GM21526 (cell line): ENCODE results near the gene MAEA.

Experiments used
- ATAC-seq: cut with Tn5 transposase; IDR thresholded peaks from one replicate; pipeline ENCODE4 v1.9.1; 2021; ENCODE audit warnings: moderate library complexity; ENCODE audit not compliant: unreplicated experiment, low FRiP score

The MAEA gene

DNA sequence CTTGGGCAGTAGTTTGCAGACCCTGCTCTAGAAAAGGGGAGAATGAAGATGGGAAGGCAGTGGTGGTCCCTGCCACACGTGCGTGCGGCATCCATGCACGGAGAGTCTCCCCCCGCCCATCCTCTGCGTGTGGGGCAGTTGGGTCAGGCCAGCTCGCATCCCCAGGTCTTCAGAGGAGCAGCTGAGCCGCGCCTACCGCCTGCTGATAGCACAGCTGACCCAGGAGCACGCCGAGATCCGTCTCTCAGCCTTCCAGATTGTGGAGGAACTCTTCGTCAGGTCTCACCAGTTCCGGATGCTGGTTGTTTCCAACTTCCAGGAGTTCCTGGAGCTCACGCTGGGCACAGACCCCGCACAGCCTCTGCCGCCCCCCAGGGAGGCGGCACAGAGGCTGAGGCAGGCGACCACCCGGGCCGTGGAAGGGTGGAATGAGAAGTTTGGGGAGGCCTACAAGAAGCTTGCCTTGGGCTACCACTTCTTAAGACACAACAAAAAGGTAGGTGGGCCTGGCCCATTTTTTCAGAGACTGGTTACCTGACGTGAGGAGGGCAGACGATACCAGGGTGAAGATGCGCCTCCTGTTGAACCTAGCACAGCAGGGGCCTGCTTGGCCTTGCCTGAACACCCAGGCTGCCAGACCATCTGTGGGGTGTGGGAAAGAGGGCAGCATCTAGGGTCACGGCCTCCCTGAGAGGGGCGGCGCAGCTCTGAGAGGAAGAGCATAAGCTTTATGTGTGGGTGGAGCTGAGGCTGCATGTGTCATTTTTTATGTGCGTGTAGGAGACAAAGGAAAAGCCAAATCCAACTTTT lies 59.9 kb downstream of the MAEA start:
- no peak for ATAC-seq

DNA sequence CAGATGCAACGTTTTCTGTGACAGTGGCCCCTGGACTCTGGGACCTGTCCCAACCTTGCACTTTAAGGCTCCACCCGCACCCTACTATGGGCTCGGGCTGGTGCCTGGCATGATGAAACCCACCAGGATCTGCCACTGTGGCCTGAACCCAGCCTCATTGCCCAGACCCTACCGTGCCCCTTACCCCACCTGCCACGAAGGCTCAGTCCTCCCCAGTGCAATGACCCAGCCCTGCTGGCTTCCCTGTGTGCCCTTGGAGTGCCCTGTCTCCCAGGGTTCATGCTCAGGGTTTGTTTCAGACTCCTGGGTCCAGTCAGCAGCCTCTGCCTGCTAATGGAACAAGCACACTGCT lies 60.5 kb downstream of the MAEA start:
- ATAC-seq = no peak

DNA sequence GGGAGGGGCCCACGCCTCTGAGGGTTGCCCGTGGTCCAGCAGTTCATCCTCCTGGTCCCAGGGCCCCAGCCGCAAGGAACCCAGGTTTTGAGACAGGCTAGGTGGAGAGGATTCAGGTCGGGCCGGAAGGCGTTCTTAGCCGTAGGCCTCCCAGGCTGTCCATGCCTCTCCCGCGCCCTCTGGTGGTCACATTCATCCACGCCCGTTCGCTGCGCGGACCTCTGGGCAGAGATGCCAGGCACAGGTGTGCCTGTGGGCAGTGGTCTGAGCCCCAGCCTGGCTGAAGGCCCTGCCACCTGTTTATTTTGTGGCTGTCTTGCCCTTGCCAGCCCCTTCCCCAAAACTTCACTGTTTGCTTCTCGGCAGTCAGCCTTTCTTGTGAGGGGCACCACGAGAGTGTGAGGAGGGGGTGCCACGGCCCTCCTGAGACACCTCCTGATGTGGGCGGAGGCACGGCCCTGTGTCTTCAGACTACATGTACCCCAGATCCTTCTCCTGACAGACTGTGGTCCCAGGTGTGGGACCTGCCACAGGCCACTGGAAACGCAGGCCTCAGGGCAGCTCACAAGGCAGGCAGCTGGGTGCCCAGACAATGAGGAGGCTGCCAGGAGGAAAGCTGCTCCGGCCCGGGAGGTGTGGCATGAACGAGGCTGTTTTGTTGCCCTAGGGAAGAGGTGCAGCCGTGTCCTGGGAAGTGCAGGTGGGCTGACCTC lies 62.3 kb downstream of the MAEA start:
- ATAC-seq = no peak

- no peak for ATAC-seq
Observed at GRCh38 chr4:1352567-1352900, 62.8 kb downstream of the MAEA start.

DNA sequence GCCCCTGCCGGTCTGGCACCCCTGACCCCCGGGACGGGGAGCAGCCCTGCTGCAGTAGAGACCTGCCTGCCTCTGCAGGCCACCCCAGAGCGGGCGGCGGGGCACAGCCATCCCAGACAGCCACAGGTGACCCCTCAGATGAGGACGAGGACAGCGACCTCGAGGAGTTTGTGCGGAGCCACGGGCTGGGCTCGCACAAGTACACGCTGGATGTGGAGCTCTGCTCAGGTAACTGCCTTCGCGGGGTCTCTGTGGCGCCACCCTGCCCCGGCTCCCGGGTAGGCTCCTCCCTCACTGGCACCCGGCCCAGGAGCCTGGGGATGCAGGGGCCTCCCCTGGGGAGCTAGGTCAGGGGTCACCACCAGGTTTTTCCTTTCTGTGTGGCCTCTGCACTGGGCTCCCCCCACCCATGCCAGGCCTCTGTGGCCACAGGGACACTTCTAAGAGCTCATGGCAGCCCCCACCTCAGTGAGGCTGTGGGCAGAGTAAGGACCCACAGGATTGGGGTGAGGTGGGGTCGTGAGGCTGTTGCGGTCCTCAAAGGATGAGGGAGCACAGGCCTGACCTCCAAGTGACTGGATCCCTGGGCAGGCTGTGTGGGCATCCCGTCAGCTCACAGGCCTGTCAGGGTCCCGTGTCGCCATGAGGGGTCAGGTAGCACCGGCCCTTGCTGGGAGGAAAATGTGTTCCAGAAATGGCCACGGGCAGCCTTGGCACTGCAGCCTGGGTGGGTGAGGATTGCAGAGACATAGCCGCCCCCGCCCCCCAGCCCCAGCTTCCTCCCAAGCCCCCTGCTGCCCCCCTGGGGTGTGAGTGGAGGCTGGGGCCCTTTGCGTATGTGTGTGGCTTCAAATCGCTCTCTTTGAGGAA lies 63.7 kb downstream of the MAEA start:
- no peak for ATAC-seq

DNA sequence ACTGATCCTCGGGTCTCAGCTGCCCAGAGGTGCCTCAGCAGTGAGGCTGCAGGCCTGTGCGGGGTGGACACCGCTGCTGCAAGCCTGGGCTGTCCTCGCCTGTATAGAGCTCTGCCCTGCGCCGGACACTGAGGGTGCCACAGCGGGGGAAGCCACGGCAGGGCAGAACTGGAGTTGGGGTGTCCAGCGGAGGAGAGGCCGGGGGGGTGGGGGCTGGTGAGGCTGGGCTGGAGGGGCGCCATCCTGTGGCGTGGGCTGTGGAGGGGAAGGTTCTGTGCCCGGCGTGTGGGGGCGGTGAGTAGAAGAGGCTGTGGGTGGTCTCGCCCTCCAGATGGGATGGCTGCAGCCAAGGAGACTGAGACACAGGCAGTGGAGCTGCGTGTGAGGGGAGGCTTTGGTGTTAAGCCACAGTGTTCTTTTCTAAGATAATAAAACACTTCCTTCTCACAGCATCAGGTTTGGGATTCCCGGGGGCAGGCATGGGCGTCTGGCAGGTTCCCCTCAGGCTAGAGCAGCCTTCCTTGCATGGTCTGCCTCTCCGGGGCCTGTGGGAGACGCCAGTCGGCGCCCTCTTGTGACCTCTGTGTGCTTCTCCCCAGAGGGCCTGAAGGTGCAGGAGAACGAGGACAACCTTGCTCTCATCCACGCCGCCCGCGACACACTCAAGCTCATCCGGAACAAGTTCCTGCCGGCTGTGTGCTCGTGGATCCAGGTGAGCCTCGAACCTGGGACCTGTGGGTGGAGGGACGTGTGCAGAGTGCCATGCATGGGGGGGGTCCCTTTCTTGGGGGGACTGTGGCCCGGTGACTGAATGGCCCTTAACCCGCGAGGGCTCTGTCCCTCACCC lies 64.7 kb downstream of the MAEA start:
- ATAC-seq = no peak

DNA sequence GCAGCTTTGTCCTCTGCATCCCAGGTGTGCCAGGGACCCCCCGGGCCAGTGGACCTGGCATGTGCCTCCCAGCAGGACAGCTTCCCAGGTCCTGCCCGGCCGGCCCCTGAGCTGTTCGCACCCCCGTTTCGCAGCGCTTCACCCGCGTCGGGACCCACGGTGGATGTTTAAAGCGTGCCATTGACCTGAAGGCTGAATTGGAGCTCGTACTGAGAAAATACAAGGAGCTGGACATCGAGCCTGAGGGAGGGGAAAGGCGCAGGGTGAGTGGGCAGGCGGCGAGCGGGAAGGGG lies 65.2 kb downstream of the MAEA start:
- no peak for ATAC-seq

DNA sequence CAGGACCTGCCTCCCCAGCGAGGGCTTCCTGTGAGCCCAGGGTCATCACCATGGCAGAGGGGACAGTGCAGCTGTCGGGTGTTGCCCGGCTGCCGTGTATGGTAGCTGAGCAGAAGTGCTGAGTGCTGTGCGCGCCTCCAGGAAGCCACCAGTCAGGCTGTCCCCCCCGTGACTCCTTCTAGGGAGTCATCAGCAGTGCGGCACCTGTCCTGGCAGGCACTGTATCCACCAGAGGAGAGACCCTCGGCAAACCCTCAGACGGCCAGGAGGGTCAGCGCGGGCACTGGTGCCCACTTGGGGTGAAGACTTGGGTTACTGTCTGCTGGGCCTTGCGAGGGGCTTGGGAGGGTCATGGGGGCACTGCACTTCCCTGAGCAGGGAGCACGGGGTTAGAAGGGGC lies 65.7 kb downstream of the MAEA start:
- no peak for ATAC-seq

DNA sequence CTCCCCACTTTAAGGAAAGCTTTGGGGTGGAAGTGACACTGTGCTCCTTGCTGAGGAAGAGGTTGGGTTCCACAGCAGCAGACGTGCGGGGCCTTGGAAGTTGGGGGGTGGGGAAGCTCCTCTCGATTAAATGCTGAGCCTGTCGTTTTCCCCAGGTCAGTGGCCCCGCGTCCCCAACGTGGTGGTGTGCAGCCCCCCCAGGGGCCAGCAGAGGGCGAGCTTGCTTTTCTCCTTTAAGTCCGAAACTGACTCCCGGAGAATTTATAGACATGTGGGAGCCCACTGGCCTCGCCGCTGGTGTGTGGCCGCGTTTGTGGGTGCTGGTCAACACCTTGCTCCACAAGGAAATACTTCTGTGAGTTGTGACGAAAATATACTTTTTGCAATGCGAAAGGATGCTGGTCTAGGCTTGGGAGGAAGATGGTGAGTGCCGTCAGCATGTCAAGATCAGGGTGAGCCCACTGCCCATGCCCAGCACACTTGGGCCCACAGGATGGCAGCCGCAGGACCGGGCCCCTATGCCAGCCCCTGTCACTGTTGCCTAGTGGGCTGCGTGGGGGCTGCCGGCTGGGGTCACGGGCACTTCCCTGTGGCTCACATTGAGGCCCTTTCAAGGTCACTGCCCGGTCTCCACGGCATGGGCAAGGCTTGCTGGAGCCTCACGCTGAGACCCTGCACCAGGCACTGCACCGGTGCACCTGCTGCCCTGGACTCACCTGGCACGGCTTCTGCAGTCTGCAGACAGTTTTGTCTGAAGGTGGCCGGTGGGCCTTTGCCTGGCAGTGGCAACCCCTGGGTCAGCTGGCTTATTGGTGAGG lies 66.7 kb downstream of the MAEA start:
- ATAC-seq = no peak

DNA sequence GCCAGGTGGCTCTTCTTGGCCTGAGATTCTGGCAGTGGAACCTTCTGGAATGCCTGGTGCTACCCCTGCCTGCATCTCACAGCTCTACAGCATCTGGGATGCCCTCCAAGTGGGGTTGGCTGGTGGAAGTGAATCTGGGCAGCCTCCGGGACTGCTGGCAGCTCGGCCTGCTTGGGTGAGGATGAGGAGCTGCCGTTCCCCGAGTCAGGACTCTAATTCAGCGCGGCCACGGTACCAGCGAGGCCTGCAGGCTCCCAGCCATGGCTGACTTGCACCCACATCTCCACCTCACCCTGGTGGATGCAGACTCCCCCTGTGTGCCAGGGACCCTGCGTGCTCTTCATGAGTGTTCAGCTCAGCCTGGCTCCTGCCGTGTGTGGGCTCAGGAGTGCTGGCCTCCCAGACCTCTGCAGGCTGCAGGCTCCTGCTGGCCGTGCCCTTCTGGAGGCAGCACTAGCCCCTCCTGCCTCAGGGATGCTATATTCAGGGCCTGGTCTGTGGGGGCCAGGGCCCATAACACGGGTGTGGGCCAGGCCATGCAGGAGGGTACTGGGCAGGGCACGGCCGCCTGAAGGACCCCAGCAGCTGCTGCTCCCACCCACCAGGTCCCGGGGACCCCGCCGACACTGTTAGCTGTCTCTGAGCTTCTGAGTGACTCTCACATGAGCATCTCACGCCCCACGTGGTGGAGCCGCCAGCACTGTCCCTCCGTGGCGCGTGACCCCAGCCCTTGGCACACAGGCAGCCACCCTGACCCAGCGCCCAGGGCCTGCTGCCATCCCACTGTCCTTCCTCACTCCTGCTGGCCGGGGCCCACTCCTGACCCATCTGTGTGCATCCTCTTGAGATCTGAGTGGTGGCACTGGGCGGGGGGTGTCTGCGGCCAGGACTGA lies 67.9 kb downstream of the MAEA start:
- ATAC-seq = no peak

- no peak for ATAC-seq
Observed at GRCh38 chr4:1358421-1359143, 68.9 kb downstream of the MAEA start.

DNA sequence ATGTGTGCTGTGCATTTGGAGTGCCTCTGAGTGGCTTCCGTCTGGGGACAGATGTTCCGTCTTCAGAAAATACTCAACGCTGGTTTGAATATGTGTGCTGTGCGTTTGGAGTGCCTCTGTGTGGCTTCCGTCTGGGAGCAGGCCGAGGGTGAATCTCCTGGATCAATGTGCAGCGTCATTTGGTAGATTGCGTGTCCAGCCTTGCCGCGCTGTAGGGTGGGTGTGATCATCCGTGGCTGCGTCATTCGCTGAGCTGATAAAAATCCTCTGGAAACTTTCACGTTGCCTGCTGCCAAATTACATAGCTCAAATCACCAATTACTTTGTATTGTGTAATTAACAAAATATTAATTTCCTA lies 69.4 kb downstream of the MAEA start:
- ATAC-seq = no peak

DNA sequence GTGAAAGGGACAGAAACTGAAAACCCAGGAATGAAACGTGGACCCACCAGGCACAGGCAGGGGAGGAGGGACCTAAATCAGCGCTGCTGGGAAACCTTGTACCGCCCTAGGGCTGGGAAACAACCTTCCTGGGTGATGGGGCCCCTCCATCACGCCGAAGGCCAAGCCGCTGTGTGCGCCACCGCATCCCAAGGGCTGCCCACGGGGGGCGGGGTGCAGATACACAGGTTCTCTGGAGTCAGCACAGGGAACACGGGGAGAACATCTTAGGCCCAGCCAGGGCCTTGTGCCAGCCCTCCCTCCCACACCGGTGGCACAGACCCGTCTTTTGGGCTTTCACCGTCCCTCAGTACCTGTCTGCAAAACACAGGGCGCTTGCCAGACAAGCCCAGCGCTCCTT lies 70.3 kb downstream of the MAEA start:
- no peak for ATAC-seq

DNA sequence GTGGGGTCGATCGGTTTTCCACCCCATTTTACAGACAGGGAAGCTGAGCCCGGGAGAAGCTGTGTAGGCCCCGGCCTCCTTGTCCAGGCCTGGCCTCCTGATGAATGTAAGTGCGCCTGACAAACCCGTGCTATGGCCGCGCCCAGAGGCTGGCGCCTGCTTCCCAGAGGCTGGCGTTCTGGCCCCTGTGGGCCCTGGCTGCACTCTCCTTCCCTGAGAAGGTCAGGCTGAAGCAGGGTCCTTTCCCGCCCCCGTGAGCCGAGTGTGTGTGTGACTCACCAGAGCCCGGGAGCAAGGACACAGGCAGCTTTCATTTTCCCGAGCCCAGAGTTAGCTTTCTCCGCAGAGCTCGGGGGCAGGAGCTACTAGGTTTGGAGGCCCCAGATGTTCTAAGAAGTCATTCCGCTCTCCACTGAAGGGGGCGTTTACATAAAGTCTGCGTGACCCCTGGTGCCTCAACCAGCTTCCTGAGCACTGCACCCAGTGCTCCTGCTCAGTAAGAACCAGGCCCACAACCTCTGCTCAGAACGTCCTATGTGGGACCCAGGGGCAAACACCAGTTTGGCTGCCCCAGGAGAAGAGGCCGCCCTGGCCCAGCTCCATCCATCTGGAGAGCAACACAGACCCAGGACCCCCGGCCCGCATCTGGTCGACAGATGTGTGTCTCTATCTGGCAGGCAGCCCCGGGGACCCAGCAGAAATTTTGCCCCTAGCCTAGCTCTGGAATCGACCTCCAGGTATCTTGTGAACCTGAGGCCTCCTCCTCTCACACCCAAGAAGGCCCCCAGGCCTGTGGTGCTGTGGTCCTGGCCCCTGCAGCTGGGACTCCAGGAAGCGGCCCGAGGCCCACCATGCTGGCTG lies 71.0 kb downstream of the MAEA start:
- no peak for ATAC-seq

- ATAC-seq = no peak
Observed at GRCh38 chr4:1361431-1361830, 71.7 kb downstream of the MAEA start.

DNA sequence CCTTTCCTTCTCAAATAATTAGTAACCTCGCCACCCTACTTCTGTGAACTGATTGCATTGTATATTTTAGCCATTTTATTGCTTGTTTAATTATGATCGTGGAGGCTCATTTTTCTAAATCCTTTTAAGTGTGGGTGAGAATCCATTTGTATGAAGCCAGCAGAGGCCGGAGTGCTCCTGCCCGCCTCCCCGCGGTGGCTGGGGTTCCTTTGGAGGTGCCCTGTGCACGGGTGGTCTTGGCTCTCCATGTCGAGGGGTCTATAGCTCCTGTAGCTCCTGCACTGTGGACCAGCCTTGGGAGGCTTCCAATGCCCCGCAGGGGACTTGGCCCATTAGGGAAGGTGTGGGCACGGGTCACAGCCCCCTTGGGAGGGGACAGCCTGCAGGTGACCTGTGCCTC lies 72.4 kb downstream of the MAEA start:
- ATAC-seq = no peak

DNA sequence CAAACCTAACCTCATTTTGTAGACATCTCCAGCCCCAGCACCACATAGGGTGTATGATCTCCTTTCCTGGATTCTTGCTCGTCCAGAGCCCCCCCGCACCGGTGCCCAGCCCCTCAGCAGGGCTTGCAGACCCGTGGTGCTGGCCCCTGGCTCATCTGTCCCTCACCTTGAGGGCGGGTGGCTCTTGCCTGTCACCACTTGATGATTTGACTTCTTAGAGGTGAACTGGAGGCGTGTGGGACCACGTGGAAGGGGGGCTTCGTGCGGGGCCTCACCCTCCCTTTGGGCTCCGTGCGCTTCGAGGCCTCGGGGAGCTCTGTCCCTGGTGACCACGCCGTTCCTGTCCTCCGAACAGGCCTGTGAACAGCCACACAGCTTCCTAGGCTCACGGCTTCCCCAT lies 72.8 kb downstream of the MAEA start:
- no peak for ATAC-seq

- no peak for ATAC-seq
Observed at GRCh38 chr4:1363513-1363912, 73.8 kb downstream of the MAEA start.
